BJ (cell line): Measurements from ENCODE around the gene VPS52. TPM values are rescaled to one million over a fixed set of nuclear protein-coding genes. Genes with fewer than 3 reads are reported as not detected.
"Not testable (repeated sequence)": the region's sequence is repeated elsewhere in the genome, so short reads cannot be mapped to it uniquely, and the experiment has no call there.

ENCODE experiments used
- CTCF ChIA-PET: fragments of 350-600 bp; formaldehyde crosslinking; extraction: SDS; loops from one replicate; lab custom pipeline; 2021; ENCODE audit warnings: antibody characterized with exemption, inconsistent platforms; lab: Yijun Ruan, JAX
- POLR2A ChIA-PET: fragments of 300-600 bp; sonication (Branson Sonifier 250); formaldehyde crosslinking; extraction: SDS; loops from one replicate; lab custom pipeline; 2021; ENCODE audit warnings: antibody characterized with exemption; lab: Charles Lee
- DNase-seq: peaks from one replicate; pipeline ENCODE4 v3.0.0-alpha.2; 2011; ENCODE audit warnings: low read depth
- H3K27me3 ChIP-seq: 2 replicates; pipeline ENCODE4 v1.6.0; 2011; ENCODE audit warnings: low read length; ENCODE audit not compliant: control insufficient read depth, insufficient read depth
- H3K36me3 ChIP-seq: 2 replicates; pipeline ENCODE4 v1.5.1; 2011; ENCODE audit warnings: low read length; ENCODE audit not compliant: control insufficient read depth, insufficient read depth
- H3K4me3 ChIP-seq: 2 replicates; pipeline ENCODE4 v1.5.1; 2011; ENCODE audit warnings: low read depth, mild to moderate bottlenecking, control low read depth, low read length
- CTCF ChIP-seq: IDR thresholded peaks from 2 replicates; pipeline ENCODE4 v1.5.1; 2011; ENCODE audit warnings: low read depth, mild to moderate bottlenecking, control low read depth, inconsistent platforms, low read length, moderate library complexity; ENCODE audit not compliant: insufficient read depth
- polyA plus RNA-seq: library from polyadenylated mRNA; depleted of rRNA; stranded (reverse); fragments of >200 nt; gene quantifications from 2 replicates; pipeline ENCODE4 v1.2.3, GENCODE V29; 2011

VPS52 gene
- polyA plus RNA-seq, 1 experiment, result 89.8 TPM

GRCh38 chr6:33273129-33273923 is 1.6 kb upstream of the VPS52 start:
- CTCF ChIA-PET, result no interaction called here
- no peaks in the 10 kb centered on the region for H3K27me3 ChIP-seq
- no peak for TF ChIP-seq CTCF
- peaks cover 26% of the 10 kb centered on the region for H3K36me3 ChIP-seq
- DNase-seq, result no peak
- H3K4me3 ChIP-seq, result peak overlapping the region; percentile 66
- POLR2A ChIA-PET, result no interaction called here

GRCh38 chr6:33272275-33273128 is 826 bp upstream of the VPS52 start:
- peaks cover 29% of the 10 kb centered on the region for H3K36me3 ChIP-seq
- H3K27me3 ChIP-seq, result no peaks in the 10 kb centered on the region
- no peak for TF ChIP-seq CTCF
- CTCF ChIA-PET, result interaction anchor here (1.1 to 1.8 kb wide), 2 partner anchors 23 to 27 kb away, joined by 3 to 9 read pairs; no protein-coding TSS in a partner anchor
- DNase-seq, result no peak
- POLR2A ChIA-PET, result interaction anchor here (0.7 to 1.5 kb wide), 2 partner anchors 24 to 36 kb away, joined by 3 read pairs; no protein-coding TSS in a partner anchor
- H3K4me3 ChIP-seq, result peak overlapping the region; percentile 66

GRCh38 chr6:33271117-33271467 is 584 bp downstream of the VPS52 start:
- ChIA-PET CTCF (interaction anchor here (0.8 to 1.8 kb wide), 4 partner anchors 22 to 73 kb away, joined by 3 to 9 read pairs (median 4); no protein-coding TSS in a partner anchor), POLR2A (interaction anchor here (0.9 to 1.5 kb wide), 2 partner anchors 10 to 23 kb away, joined by 3 read pairs; no protein-coding TSS in a partner anchor)
- Histone ChIP-seq H3K36me3 (peaks cover 32% of the 10 kb centered on the region), H3K4me3 (peak overlapping the region; percentile 66), H3K27me3 (no peaks in the 10 kb centered on the region)
- no peak for TF ChIP-seq CTCF
- DNase-seq, result no peak

GRCh38 chr6:33264015-33264414 is 7.7 kb downstream of the VPS52 start:
- H3K36me3 ChIP-seq, result peaks cover 26% of the 10 kb centered on the region

GRCh38 chr6:33262490-33262889 is 9.2 kb downstream of the VPS52 start:
- POLR2A ChIA-PET, CTCF ChIA-PET, H3K4me3 ChIP-seq, DNase-seq, H3K27me3 ChIP-seq: not testable (repeated sequence)
- H3K36me3 ChIP-seq, result peaks cover 17% of the 10 kb centered on the region

More at GRCh38 chr6:33264015-33264414, 7.7 kb downstream of the VPS52 start:
- no peak overlapping the region for H3K4me3 ChIP-seq
- DNase-seq, result no peak
- POLR2A ChIA-PET, result no interaction called here
- no peak for TF ChIP-seq CTCF
- no peaks in the 10 kb centered on the region for H3K27me3 ChIP-seq
- CTCF ChIA-PET, result interaction anchor here (1.3 kb wide), 1 partner anchor 15 kb away, joined by 3 read pairs; no protein-coding TSS in a partner anchor
